Measurements from ENCODE around the gene PIGR.

GRCh38 chr1:206953626-206954025 is 7.4 kb upstream of the PIGR start:
- TF ChIP-seq CTCF (IDR thresholded peaks at IDR 0.05) (no peak), POLR2AphosphoS5 (IDR thresholded peaks at IDR 0.05; ENCODE audit: insufficient read depth in 1 of 2, low read depth in 1 of 2) (no peak)

Measured in vagina (tissue), 2 donors.